B cell (primary cell): ENCODE results near the gene ANKRD31. TPM values are rescaled to one million over a fixed set of nuclear protein-coding genes. Genes with fewer than 3 reads are reported as not detected.

Experiments used
- ATAC-seq: fragments of 200-7000 bp; cut with Tn5 transposase; one replicate; pipeline ENCODE4 v1.10.0; 2021; ENCODE audit warnings: low read depth, mild to moderate bottlenecking, moderate number of reproducible peaks, moderate library complexity
- CTCF ChIA-PET: fragments of 350-600 bp; sonication (Branson Sonifier 250); formaldehyde crosslinking; loops from one replicate; lab custom pipeline; 2021; ENCODE audit warnings: antibody characterized with exemption, inconsistent platforms; lab: Charles Lee
- POLR2A ChIA-PET: fragments of 350-600 bp; sonication (Branson Sonifier 250); formaldehyde crosslinking; loops from one replicate; lab custom pipeline; 2021; ENCODE audit warnings: antibody characterized with exemption; lab: Charles Lee
- DNase-seq: peaks from one replicate; pipeline ENCODE4 v3.0.0; 2013
- H2AFZ ChIP-seq: 2 replicates; pipeline ENCODE4 v1.6.1; 2012; ENCODE audit warnings: mild to moderate bottlenecking, low read depth, low read length; ENCODE audit not compliant: insufficient read depth, poor library complexity, severe bottlenecking
- H3K27ac ChIP-seq, 2 donors: 1 replicate in 1 of 2; 2 replicates in 1 of 2; pipeline ENCODE4 v1.5.1; 2012 to 2013; ENCODE audit warnings: low read length in 2 of 2, mild to moderate bottlenecking in 2 of 2, moderate library complexity in 1 of 2
- H3K27me3 ChIP-seq, 4 experiments: fragments of 200-600 bp in 1 of 4; sonication (generic) in 1 of 4; replicated peaks in 1 of 4; 1 replicate in 2 of 4; 2 replicates in 2 of 4; pipeline versions ENCODE4 v1.6.1 to v1.7.0; 2013 to 2016; ENCODE audit warnings: low read length in 3 of 4, mild to moderate bottlenecking in 2 of 4, mixed read lengths in 1 of 4, moderate library complexity in 1 of 4; ENCODE audit not compliant: insufficient read depth in 4 of 4, control insufficient read depth in 3 of 4; ENCODE audit errors: control extremely low read depth in 1 of 4
- H3K36me3 ChIP-seq, 2 experiments: replicated peaks in 1 of 2; 1 replicate in 1 of 2; 2 replicates in 1 of 2; pipeline versions ENCODE4 v1.6.1 to v1.7.1; 2013; ENCODE audit warnings: low read length in 1 of 2; ENCODE audit not compliant: insufficient read depth in 2 of 2, control insufficient read depth in 1 of 2; ENCODE audit errors: control extremely low read depth in 1 of 2, extremely low read depth in 1 of 2
- H3K4me1 ChIP-seq, 2 donors: fragments of 200-600 bp in 1 of 2; sonication (generic) in 1 of 2; 1 replicate in 1 of 2; 2 replicates in 1 of 2; pipeline versions ENCODE4 v1.5.1 to v1.6.1; 2013 to 2017; ENCODE audit warnings: low read length in 2 of 2; ENCODE audit not compliant: control insufficient read depth in 2 of 2, insufficient read depth in 2 of 2
- H3K4me2 ChIP-seq: replicated peaks from 2 replicates; pipeline ENCODE3; 2012; ENCODE audit warnings: mild to moderate bottlenecking, low read depth, low read length; ENCODE audit not compliant: poor library complexity, severe bottlenecking
- H3K4me3 ChIP-seq, 5 experiments: fragments of 200-600 bp in 1 of 5; sonication (generic) in 1 of 5; 1 replicate in 3 of 5; 2 replicates in 2 of 5; pipeline versions ENCODE4 v1.5.1 to v1.7.0; 2011 to 2016; ENCODE audit warnings: low read length in 4 of 5, mild to moderate bottlenecking in 4 of 5, low read depth in 2 of 5, control low read depth in 1 of 5, moderate library complexity in 1 of 5; ENCODE audit not compliant: insufficient read depth in 1 of 5; ENCODE audit errors: control extremely low read depth in 1 of 5, extremely low read depth in 1 of 5
- H3K79me2 ChIP-seq: fragments of 200-600 bp; sonication (generic); one replicate; pipeline ENCODE4 v1.6.0; 2016; ENCODE audit warnings: low read length; ENCODE audit not compliant: control insufficient read depth, insufficient read depth
- H3K9ac ChIP-seq: fragments of 200-600 bp; sonication (generic); 2 replicates; pipeline ENCODE4 v1.6.1; 2017; ENCODE audit warnings: mild to moderate bottlenecking, low read length, moderate library complexity
- H3K9me3 ChIP-seq, 3 donors: one replicate each; pipeline versions ENCODE4 v1.6.1 to v1.7.1; 2013; ENCODE audit warnings: low read length in 2 of 3; ENCODE audit not compliant: control insufficient read depth in 2 of 3, insufficient read depth in 1 of 3; ENCODE audit errors: control extremely low read depth in 1 of 3
- H4K20me1 ChIP-seq: 2 replicates; pipeline ENCODE4 v1.6.0; 2012; ENCODE audit warnings: mild to moderate bottlenecking, low read length; ENCODE audit not compliant: insufficient read depth, control insufficient read depth, poor library complexity, severe bottlenecking
- H3K27ac Mint-ChIP-seq: one replicate; pipeline ENCODE4 v1.8.0; 2021; ENCODE audit warnings: mixed read lengths
- H3K27me3 Mint-ChIP-seq: one replicate; pipeline ENCODE4 v1.8.0; 2021; ENCODE audit warnings: mixed read lengths
- H3K4me1 Mint-ChIP-seq: one replicate; pipeline ENCODE4 v1.8.0; 2021; ENCODE audit warnings: mixed read lengths
- H3K4me3 Mint-ChIP-seq: one replicate; pipeline ENCODE4 v1.8.0; 2021; ENCODE audit warnings: mixed read lengths
- H3K9me3 Mint-ChIP-seq: one replicate; pipeline ENCODE4 v1.8.0; 2022; ENCODE audit warnings: mixed read lengths; ENCODE audit not compliant: insufficient read depth
- CTCF ChIP-seq: fragments of 200-600 bp; IDR thresholded peaks from one replicate; pipeline ENCODE4 v1.8.0; 2022; ENCODE audit warnings: antibody characterized with exemption, mild to moderate bottlenecking
- EZH2 ChIP-seq: IDR thresholded peaks from 2 replicates; pipeline ENCODE4 v1.6.1; 2012; ENCODE audit warnings: borderline replicate concordance, low read depth, mild to moderate bottlenecking, moderate library complexity, low read length; ENCODE audit not compliant: insufficient read depth, poor library complexity, severe bottlenecking
- WGBS: methylation state at CpG from one replicate; pipeline ENCODE4 v1.1.5; 2013; ENCODE audit warnings: missing lambda C conversion rate; ENCODE audit not compliant: insufficient coverage; 5-methylcytosine and 5-hydroxymethylcytosine counted together
- intact Hi-C: fragments of 100-400 bp; cut with micrococcal nuclease; formaldehyde crosslinking; loops from one replicate; pipeline ENCODE4 v1.10.0; 2022
- polyA plus RNA-seq: library from polyadenylated mRNA; depleted of rRNA; stranded (reverse); fragments of >200 nt; gene quantifications from 2 replicates; pipeline ENCODE4 v1.2.3, GENCODE V29; 2012
- total RNA-seq, 2 donors: library from RNA; stranded (reverse); fragments of 120-200 nt in 1 of 2; gene quantifications; 1 replicate in 1 of 2; 2 replicates in 1 of 2; pipeline versions ENCODE4 v1.2.3 to v1.2.4, GENCODE V29; 2013 to 2022

Gene ANKRD31
- total and polyA plus RNA-seq, 2 donors (not counting 1 experiment from before 2014, with no cell fraction given), result 0.06 to 0.10 TPM

- Histone ChIP-seq H3K27me3 (no peaks in the 10 kb centered on the region), H3K4me3 (no peak overlapping the region), H3K9me3 (peaks cover 0 to 11% (median 0%) of the 10 kb centered on the region in 3 donors), H4K20me1 (no peaks in the 10 kb centered on the region), H3K79me2 (no peaks in the 10 kb centered on the region), H3K27ac (no peak overlapping the region), H3K4me2 (no peak overlapping the region), H3K4me1 (no peaks in the 10 kb centered on the region), H3K36me3 (no peaks in the 10 kb centered on the region), H2AFZ (no peak overlapping the region), H3K9ac (no peak overlapping the region)
- TF ChIP-seq EZH2, result no peak
- TF ChIP-seq CTCF, result no peak
- DNase-seq (no peak), ATAC-seq (no peak)
- Mint-ChIP-seq H3K27me3 (peaks cover 31% of the 10 kb centered on the region), H3K9me3 (peaks cover 12% of the 10 kb centered on the region), H3K4me1 (no peaks in the 10 kb centered on the region), H3K27ac (no peak overlapping the region), H3K4me3 (no peak overlapping the region)
- intact Hi-C loops, result no loop called here
- CTCF ChIA-PET, result interaction anchor here (1.1 kb wide), 1 partner anchor 10 kb away, joined by 3 read pairs; no protein-coding TSS in a partner anchor
- POLR2A ChIA-PET, result no interaction called here
- WGBS, result 95% methylated on average over 4 of the region's 4 CpGs
Measured at GRCh38 chr5:75214928-75215327, 21.8 kb downstream of the ANKRD31 start.

GRCh38 chr5:75214409-75214808, 22.3 kb downstream of the ANKRD31 start:
- peaks cover 12% of the 10 kb centered on the region for H3K9me3 Mint-ChIP-seq
- no CpG with 5 or more reads among the region's 2 CpGs for WGBS

More at GRCh38 chr5:75214409-75214808, 22.3 kb downstream of the ANKRD31 start:
- Histone ChIP-seq H3K9ac (no peak overlapping the region), H4K20me1 (no peaks in the 10 kb centered on the region), H3K36me3 (no peaks in the 10 kb centered on the region), H3K27ac (no peak overlapping the region), H3K4me2 (no peak overlapping the region), H3K9me3 (peaks cover 0 to 11% (median 0%) of the 10 kb centered on the region in 3 donors), H3K4me1 (no peaks in the 10 kb centered on the region), H3K79me2 (no peaks in the 10 kb centered on the region), H3K4me3 (no peak overlapping the region), H3K27me3 (no peaks in the 10 kb centered on the region), H2AFZ (no peak overlapping the region)
- DNase-seq (no peak), ATAC-seq (no peak)
- ChIA-PET POLR2A (no interaction called here), CTCF (interaction anchor here (1.1 kb wide), 1 partner anchor 9 kb away, joined by 3 read pairs; no protein-coding TSS in a partner anchor)
- Mint-ChIP-seq H3K27me3 (peaks cover 30% of the 10 kb centered on the region), H3K27ac (no peak overlapping the region), H3K4me1 (no peaks in the 10 kb centered on the region), H3K4me3 (no peak overlapping the region)
- no peak for TF ChIP-seq EZH2
- TF ChIP-seq CTCF, result no peak
- intact Hi-C loops, result no loop called here
